Measurements from ENCODE around the gene ZMIZ2.

DNA sequence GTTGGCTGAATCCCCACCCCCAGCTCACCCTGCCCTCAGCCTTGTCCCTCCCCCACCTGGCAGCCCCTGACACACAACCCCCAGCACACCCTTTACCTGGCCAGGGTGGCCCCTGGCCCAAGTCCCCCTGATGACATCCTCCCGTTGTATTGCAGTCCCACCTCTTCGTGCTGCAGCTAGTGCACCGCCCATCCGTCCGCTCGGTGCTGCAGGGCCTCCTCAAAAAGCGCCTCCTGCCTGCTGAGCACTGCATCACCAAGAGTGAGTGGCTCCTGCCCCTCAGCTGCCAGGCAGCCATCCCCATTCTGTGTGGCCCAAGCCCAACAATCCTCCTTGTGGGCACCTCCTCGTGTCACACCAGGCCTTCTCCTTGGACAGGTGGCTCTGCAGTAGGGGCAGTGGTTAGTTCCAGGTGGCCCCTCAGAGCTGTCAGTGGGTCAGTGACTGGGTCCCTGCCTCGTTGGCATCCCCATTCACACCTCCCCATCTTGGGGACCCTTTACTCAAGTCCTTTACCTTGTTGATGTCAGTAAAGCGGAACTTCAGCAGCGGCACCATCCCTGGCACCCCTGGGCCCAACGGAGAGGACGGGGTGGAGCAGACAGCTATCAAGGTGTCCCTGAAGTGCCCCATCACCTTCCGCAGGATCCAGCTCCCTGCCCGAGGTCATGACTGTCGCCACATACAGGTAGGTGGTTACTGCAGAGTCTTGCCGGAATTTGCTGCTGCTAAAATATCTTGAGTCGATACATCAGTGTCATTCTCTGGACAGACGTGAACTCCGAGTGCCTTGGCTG, 14.3 kb downstream of the ZMIZ2 start:
- TF ChIP-seq EZH2 (IDR thresholded peaks at IDR 0.05; ENCODE audit: borderline replicate concordance, insufficient read depth, low read depth, low read length, poor library complexity, severe bottlenecking), result no peak
- TF ChIP-seq, protein P1, sequence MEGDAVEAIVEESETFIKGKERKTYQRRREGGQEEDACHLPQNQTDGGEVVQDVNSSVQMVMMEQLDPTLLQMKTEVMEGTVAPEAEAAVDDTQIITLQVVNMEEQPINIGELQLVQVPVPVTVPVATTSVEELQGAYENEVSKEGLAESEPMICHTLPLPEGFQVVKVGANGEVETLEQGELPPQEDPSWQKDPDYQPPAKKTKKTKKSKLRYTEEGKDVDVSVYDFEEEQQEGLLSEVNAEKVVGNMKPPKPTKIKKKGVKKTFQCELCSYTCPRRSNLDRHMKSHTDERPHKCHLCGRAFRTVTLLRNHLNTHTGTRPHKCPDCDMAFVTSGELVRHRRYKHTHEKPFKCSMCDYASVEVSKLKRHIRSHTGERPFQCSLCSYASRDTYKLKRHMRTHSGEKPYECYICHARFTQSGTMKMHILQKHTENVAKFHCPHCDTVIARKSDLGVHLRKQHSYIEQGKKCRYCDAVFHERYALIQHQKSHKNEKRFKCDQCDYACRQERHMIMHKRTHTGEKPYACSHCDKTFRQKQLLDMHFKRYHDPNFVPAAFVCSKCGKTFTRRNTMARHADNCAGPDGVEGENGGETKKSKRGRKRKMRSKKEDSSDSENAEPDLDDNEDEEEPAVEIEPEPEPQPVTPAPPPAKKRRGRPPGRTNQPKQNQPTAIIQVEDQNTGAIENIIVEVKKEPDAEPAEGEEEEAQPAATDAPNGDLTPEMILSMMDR (IDR thresholded peaks at IDR 0.05), result no peak
